Measurements from ENCODE around the gene KLHL21. TPM values are rescaled to one million over a fixed set of nuclear protein-coding genes. Genes with fewer than 3 reads are reported as not detected.
A peak's percentile ranks its signal among the peaks of the same experiment; 100 is the strongest.

KLHL21 gene
- total and polyA plus RNA-seq, 9 of the 15 experiments (the other 6 are each of a cell fraction or from before 2014, with no cell fraction given): 2.1 to 42.1 (median 17.5) TPM

DNA sequence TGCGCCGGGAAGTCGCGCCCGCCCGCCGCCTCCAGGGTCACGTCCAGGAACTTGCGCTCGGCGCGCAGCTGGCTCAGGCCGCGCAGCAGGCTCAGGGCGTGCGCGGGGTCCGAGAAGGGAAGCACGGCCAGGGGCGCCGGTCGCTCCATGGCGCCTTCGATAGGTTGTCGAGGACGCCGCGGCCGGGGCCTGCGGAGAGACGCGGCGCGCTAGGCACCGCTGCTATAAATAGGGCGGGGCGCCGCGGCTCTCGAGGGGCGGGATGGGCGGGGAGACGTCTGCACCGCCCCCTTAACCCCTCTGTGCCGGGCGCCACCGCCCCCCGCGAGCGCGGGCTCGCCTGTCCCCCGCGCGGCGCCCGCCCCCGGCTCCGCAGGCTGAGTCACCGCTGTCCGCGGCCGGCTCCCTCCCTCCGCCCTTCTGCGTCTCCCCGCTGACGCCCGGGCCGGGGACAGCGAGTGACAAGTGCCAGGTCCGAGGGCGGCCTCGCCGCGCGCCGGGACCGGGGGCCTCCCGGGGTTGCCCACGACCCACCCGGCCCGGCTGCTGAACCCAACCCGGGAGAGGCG is at the start of gene KLHL21 (continued):
- TF ChIP-seq FOXJ2 (tag; IDR thresholded peaks at IDR 0.05) (no peak), HDAC2 (IDR thresholded peaks at IDR 0.05) (no peak), XRCC5 (IDR thresholded peaks at IDR 0.05; ENCODE audit: low read depth, low read length) (no peak), GTF2E2 (tag; IDR thresholded peaks at IDR 0.05) (peak; percentile 94), SLC30A9 (CRISPR knock-in tag; IDR thresholded peaks at IDR 0.05) (no peak), POLR2H (tag; IDR thresholded peaks at IDR 0.05; ENCODE audit: low read depth) (peak; percentile 73; the same call in 1 of the 2 replicates), JUN (IDR thresholded peaks at IDR 0.05; ENCODE audit: borderline replicate concordance, low read depth, low read length) (peak; percentile 93), JUN (CRISPR knock-in tag; IDR thresholded peaks at IDR 0.05; ENCODE audit: borderline replicate concordance) (0 out of 2 replicates have a peak, but pooled peaks have one; percentile 47), ZKSCAN1 (IDR thresholded peaks at IDR 0.05; ENCODE audit: low read depth, low read length) (no peak), ZNF134 (CRISPR knock-in tag; conservative IDR thresholded peaks at IDR 0.05) (no peak), SMAD3 (CRISPR knock-in tag; conservative IDR thresholded peaks at IDR 0.05) (no peak), TAL1 (IDR thresholded peaks at IDR 0.05) (no peak), BHLHE40 (IDR thresholded peaks at IDR 0.05; ENCODE audit: low read length) (no peak), ESRRB (CRISPR knock-in tag; IDR thresholded peaks at IDR 0.05; ENCODE audit: borderline replicate concordance) (no peak)
- TF ChIP-seq, protein P1, sequence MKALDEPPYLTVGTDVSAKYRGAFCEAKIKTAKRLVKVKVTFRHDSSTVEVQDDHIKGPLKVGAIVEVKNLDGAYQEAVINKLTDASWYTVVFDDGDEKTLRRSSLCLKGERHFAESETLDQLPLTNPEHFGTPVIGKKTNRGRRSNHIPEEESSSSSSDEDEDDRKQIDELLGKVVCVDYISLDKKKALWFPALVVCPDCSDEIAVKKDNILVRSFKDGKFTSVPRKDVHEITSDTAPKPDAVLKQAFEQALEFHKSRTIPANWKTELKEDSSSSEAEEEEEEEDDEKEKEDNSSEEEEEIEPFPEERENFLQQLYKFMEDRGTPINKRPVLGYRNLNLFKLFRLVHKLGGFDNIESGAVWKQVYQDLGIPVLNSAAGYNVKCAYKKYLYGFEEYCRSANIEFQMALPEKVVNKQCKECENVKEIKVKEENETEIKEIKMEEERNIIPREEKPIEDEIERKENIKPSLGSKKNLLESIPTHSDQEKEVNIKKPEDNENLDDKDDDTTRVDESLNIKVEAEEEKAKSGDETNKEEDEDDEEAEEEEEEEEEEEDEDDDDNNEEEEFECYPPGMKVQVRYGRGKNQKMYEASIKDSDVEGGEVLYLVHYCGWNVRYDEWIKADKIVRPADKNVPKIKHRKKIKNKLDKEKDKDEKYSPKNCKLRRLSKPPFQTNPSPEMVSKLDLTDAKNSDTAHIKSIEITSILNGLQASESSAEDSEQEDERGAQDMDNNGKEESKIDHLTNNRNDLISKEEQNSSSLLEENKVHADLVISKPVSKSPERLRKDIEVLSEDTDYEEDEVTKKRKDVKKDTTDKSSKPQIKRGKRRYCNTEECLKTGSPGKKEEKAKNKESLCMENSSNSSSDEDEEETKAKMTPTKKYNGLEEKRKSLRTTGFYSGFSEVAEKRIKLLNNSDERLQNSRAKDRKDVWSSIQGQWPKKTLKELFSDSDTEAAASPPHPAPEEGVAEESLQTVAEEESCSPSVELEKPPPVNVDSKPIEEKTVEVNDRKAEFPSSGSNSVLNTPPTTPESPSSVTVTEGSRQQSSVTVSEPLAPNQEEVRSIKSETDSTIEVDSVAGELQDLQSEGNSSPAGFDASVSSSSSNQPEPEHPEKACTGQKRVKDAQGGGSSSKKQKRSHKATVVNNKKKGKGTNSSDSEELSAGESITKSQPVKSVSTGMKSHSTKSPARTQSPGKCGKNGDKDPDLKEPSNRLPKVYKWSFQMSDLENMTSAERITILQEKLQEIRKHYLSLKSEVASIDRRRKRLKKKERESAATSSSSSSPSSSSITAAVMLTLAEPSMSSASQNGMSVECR (CRISPR knock-in tag; IDR thresholded peaks at IDR 0.05): peak; percentile 80; the same call in 1 of the 2 replicates
- TF ChIP-seq, protein P2, sequence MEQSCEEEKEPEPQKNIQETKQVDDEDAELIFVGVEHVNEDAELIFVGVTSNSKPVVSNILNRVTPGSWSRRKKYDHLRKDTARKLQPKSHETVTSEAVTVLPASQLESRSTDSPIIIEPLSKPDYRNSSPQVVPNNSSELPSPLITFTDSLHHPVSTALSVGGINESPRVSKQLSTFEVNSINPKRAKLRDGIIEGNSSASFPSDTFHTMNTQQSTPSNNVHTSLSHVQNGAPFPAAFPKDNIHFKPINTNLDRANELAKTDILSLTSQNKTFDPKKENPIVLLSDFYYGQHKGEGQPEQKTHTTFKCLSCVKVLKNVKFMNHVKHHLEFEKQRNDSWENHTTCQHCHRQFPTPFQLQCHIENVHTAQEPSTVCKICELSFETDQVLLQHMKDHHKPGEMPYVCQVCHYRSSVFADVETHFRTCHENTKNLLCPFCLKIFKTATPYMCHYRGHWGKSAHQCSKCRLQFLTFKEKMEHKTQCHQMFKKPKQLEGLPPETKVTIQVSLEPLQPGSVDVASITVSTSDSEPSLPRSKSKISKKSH (CRISPR knock-in tag; IDR thresholded peaks at IDR 0.05): no peak
- TF ChIP-seq, protein P3, sequence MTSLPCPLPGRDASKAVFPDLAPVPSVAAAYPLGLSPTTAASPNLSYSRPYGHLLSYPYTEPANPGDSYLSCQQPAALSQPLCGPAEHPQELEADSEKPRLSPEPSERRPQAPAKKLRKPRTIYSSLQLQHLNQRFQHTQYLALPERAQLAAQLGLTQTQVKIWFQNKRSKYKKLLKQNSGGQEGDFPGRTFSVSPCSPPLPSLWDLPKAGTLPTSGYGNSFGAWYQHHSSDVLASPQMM (CRISPR knock-in tag; IDR thresholded peaks at IDR 0.05): no peak
- TF ChIP-seq, protein P4, sequence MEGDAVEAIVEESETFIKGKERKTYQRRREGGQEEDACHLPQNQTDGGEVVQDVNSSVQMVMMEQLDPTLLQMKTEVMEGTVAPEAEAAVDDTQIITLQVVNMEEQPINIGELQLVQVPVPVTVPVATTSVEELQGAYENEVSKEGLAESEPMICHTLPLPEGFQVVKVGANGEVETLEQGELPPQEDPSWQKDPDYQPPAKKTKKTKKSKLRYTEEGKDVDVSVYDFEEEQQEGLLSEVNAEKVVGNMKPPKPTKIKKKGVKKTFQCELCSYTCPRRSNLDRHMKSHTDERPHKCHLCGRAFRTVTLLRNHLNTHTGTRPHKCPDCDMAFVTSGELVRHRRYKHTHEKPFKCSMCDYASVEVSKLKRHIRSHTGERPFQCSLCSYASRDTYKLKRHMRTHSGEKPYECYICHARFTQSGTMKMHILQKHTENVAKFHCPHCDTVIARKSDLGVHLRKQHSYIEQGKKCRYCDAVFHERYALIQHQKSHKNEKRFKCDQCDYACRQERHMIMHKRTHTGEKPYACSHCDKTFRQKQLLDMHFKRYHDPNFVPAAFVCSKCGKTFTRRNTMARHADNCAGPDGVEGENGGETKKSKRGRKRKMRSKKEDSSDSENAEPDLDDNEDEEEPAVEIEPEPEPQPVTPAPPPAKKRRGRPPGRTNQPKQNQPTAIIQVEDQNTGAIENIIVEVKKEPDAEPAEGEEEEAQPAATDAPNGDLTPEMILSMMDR (IDR thresholded peaks at IDR 0.05 in 2 of 3, conservative IDR thresholded peaks at IDR 0.05 in 1 of 3; ENCODE audit: insufficient read depth in 2 of 3, low read depth in 1 of 3, low read length in 3 of 3): no peak
- TF ChIP-seq, protein P5, sequence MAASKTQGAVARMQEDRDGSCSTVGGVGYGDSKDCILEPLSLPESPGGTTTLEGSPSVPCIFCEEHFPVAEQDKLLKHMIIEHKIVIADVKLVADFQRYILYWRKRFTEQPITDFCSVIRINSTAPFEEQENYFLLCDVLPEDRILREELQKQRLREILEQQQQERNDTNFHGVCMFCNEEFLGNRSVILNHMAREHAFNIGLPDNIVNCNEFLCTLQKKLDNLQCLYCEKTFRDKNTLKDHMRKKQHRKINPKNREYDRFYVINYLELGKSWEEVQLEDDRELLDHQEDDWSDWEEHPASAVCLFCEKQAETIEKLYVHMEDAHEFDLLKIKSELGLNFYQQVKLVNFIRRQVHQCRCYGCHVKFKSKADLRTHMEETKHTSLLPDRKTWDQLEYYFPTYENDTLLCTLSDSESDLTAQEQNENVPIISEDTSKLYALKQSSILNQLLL (CRISPR knock-in tag; IDR thresholded peaks at IDR 0.05; ENCODE audit: borderline replicate concordance): no peak
